ENCODE results near the gene TGM4.

DNA sequence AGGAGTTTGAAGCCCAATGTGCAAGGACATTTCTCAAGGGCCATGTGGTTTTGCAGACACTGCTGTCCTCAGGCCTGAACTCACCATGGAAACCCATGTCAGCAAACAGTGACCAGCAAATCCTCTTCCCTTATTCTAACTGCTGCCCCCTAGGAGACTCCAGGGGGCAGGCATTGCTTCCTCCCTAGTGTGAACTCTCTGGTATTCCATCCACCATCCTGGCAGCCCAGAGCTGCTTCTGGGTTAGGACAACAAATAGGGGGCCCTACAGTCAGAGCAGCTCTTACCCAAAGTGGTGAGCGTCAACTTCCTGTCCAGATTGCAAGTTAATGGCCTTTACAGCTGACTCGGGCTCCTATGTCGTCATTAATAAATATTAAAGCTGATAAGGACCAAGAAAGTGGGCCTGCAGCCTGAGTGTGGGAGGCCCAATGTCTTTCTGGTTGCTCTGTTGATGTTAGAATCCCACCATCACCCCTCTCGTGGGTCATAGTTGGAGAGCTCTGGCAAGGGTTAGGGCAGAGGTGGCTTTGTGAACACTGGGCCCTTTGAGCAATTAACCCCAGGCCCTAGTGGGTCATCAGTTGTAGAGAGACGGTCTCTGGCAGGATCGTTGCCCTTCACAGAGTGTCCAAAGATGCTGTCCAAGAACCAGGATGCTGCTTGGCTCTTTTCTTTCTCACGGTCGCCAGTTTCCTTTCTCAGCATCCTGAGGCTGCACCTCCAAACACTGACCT is 41.5 kb downstream of the TGM4 start:
- TF ChIP-seq, protein P1, sequence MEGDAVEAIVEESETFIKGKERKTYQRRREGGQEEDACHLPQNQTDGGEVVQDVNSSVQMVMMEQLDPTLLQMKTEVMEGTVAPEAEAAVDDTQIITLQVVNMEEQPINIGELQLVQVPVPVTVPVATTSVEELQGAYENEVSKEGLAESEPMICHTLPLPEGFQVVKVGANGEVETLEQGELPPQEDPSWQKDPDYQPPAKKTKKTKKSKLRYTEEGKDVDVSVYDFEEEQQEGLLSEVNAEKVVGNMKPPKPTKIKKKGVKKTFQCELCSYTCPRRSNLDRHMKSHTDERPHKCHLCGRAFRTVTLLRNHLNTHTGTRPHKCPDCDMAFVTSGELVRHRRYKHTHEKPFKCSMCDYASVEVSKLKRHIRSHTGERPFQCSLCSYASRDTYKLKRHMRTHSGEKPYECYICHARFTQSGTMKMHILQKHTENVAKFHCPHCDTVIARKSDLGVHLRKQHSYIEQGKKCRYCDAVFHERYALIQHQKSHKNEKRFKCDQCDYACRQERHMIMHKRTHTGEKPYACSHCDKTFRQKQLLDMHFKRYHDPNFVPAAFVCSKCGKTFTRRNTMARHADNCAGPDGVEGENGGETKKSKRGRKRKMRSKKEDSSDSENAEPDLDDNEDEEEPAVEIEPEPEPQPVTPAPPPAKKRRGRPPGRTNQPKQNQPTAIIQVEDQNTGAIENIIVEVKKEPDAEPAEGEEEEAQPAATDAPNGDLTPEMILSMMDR (IDR thresholded peaks at IDR 0.05) = no peak
- TF ChIP-seq POLR2A (IDR thresholded peaks at IDR 0.05) = no peak

Measured in uterus (tissue), 2 donors.